Measurements from ENCODE around the gene CDH4.

GRCh38 chr20:61766921-61767610 lies 515.0 kb downstream of the CDH4 start:
- no peak for TF ChIP-seq CTCF (IDR thresholded peaks at IDR 0.05; ENCODE audit: borderline replicate concordance, extremely low read depth, low read length, poor library complexity, severe bottlenecking)
- no peak for TF ChIP-seq EZH2 (IDR thresholded peaks at IDR 0.05; ENCODE audit: borderline replicate concordance, low read depth, low read length, severe bottlenecking)
